Transverse colon (tissue), 4 donors: ENCODE results near the gene BEST3.

Experiments
- POLR2A ChIP-seq: fragments of 450-650 bp; IDR thresholded peaks from one replicate; pipeline ENCODE4 v1.6.1; 2016; ENCODE audit warnings: antibody characterized with exemption, mild to moderate bottlenecking, moderate library complexity
- POLR2AphosphoS5 ChIP-seq, 3 donors: sonication (generic); formaldehyde crosslinking; IDR thresholded peaks; one replicate each; pipeline ENCODE4 v1.6.1; 2016; ENCODE audit warnings: antibody characterized with exemption in 3 of 3
- TF ChIP-seq, protein P1 (sequence below), 5 experiments: fragments of 200-600 bp in 3 of 5; fragments of 450-650 bp in 2 of 5; sonication (generic) in 3 of 5; IDR thresholded peaks; 1 replicate in 2 of 5; 2 replicates in 3 of 5; pipeline ENCODE4 v1.5.1; 2016 to 2017; ENCODE audit warnings: antibody characterized with exemption in 5 of 5, inconsistent platforms in 3 of 5, mild to moderate bottlenecking in 2 of 5, moderate library complexity in 1 of 5

DNA sequence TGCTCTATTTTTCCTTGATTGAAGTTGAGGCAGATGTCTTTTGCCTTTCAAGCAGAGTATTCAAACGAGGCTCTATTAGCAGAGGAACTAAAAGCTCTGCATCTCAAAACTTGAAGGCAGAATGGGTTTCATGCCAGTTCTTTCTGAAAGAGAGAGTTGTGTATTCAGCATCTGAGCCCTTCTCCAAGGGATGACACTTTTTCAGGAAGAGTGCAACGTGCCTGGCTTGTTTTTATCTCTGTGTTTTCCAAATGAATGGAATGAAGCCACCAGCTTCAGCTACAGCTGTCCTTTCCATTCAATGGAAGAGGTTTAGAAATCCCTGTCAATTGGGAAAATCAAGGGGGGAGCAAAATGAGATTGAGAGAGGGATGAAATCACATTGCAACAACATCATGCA is 14.6 kb downstream of the BEST3 start:
- TF ChIP-seq, protein P1, sequence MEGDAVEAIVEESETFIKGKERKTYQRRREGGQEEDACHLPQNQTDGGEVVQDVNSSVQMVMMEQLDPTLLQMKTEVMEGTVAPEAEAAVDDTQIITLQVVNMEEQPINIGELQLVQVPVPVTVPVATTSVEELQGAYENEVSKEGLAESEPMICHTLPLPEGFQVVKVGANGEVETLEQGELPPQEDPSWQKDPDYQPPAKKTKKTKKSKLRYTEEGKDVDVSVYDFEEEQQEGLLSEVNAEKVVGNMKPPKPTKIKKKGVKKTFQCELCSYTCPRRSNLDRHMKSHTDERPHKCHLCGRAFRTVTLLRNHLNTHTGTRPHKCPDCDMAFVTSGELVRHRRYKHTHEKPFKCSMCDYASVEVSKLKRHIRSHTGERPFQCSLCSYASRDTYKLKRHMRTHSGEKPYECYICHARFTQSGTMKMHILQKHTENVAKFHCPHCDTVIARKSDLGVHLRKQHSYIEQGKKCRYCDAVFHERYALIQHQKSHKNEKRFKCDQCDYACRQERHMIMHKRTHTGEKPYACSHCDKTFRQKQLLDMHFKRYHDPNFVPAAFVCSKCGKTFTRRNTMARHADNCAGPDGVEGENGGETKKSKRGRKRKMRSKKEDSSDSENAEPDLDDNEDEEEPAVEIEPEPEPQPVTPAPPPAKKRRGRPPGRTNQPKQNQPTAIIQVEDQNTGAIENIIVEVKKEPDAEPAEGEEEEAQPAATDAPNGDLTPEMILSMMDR (IDR thresholded peaks at IDR 0.05): no peak
- TF ChIP-seq POLR2A (no peak), POLR2AphosphoS5 (IDR thresholded peaks at IDR 0.05) (no peak)
